NCI-H2227 (cell line): ENCODE measurements around the gene USP19.

Experiments
- DNase-seq: peaks from one replicate; lab custom pipeline; 2025; ENCODE audit not compliant: unreplicated experiment; lab: John Stamatoyannopoulos, UW

USP19 gene

GRCh38 chr3:49134471-49135265, 14.0 kb upstream of the USP19 start:
- no peak for DNase-seq

- peak; percentile 87 for DNase-seq
Measured at GRCh38 chr3:49133226-49133951, 12.8 kb upstream of the USP19 start.

GRCh38 chr3:49132437-49133225, 12.0 kb upstream of the USP19 start, which contains the start of gene LAMB2:
TSS of gene LAMB2 (minus strand) at chr3:49133050. CDS start at chr3:49132867, 183 bp downstream.
- DNase-seq, result peak; percentile 55

- DNase-seq, result no peak
Measured at GRCh38 chr3:49132073-49132436, 11.4 kb upstream of the USP19 start.

GRCh38 chr3:49131576-49131975, 11.0 kb upstream of the USP19 start:
- no peak for DNase-seq

- no peak for DNase-seq
Measured at GRCh38 chr3:49131040-49131439, 10.4 kb upstream of the USP19 start.

- peak; percentile 9 for DNase-seq
Measured at GRCh38 chr3:49124991-49125670, 4.5 kb upstream of the USP19 start.

GRCh38 chr3:49124203-49124602, 3.6 kb upstream of the USP19 start:
- no peak for DNase-seq

- DNase-seq, result no peak
Measured at GRCh38 chr3:49123687-49124086, 3.1 kb upstream of the USP19 start.

GRCh38 chr3:49122886-49123545, 2.4 kb upstream of the USP19 start:
- no peak for DNase-seq

- no peak for DNase-seq
Measured at GRCh38 chr3:49122451-49122850, 1.8 kb upstream of the USP19 start.

GRCh38 chr3:49122022-49122421, 1.4 kb upstream of the USP19 start:
- no peak for DNase-seq

- no peak for DNase-seq
Measured at GRCh38 chr3:49121132-49121736, 611 bp upstream of the USP19 start.

- DNase-seq, result no peak
Measured at GRCh38 chr3:49120096-49120437, 556 bp downstream of the USP19 start.

- DNase-seq, result no peak
Measured at GRCh38 chr3:49119439-49119838, 1.2 kb downstream of the USP19 start.

GRCh38 chr3:49119036-49119435, 1.6 kb downstream of the USP19 start:
- no peak for DNase-seq

- no peak for DNase-seq
Measured at GRCh38 chr3:49112262-49112661, 8.4 kb downstream of the USP19 start.

- DNase-seq, result no peak
Measured at GRCh38 chr3:49111347-49111746, 9.3 kb downstream of the USP19 start.

GRCh38 chr3:49110780-49111179, 9.8 kb downstream of the USP19 start:
- no peak for DNase-seq

- DNase-seq, result no peak
Measured at GRCh38 chr3:49108346-49108745, 12.3 kb downstream of the USP19 start.
